BJ (cell line): ENCODE data around the gene CNKSR2. TPM values are rescaled to one million over a fixed set of nuclear protein-coding genes. Genes with fewer than 3 reads are reported as not detected.

Experiments used
- CTCF ChIA-PET: fragments of 350-600 bp; formaldehyde crosslinking; extraction: SDS; loops from one replicate; lab custom pipeline; 2021; ENCODE audit warnings: antibody characterized with exemption, inconsistent platforms; lab: Yijun Ruan, JAX
- POLR2A ChIA-PET: fragments of 300-600 bp; sonication (Branson Sonifier 250); formaldehyde crosslinking; extraction: SDS; loops from one replicate; lab custom pipeline; 2021; ENCODE audit warnings: antibody characterized with exemption; lab: Charles Lee
- DNase-seq: peaks from one replicate; pipeline ENCODE4 v3.0.0-alpha.2; 2011; ENCODE audit warnings: low read depth
- H3K27me3 ChIP-seq: 2 replicates; pipeline ENCODE4 v1.6.0; 2011; ENCODE audit warnings: low read length; ENCODE audit not compliant: control insufficient read depth, insufficient read depth
- H3K36me3 ChIP-seq: 2 replicates; pipeline ENCODE4 v1.5.1; 2011; ENCODE audit warnings: low read length; ENCODE audit not compliant: control insufficient read depth, insufficient read depth
- H3K4me3 ChIP-seq: 2 replicates; pipeline ENCODE4 v1.5.1; 2011; ENCODE audit warnings: low read depth, mild to moderate bottlenecking, control low read depth, low read length
- CTCF ChIP-seq: IDR thresholded peaks from 2 replicates; pipeline ENCODE4 v1.5.1; 2011; ENCODE audit warnings: low read depth, mild to moderate bottlenecking, control low read depth, inconsistent platforms, low read length, moderate library complexity; ENCODE audit not compliant: insufficient read depth
- polyA plus RNA-seq: library from polyadenylated mRNA; depleted of rRNA; stranded (reverse); fragments of >200 nt; gene quantifications from 2 replicates; pipeline ENCODE4 v1.2.3, GENCODE V29; 2011

The CNKSR2 gene
- polyA plus RNA-seq, 1 experiment = 0.32 TPM

DNA sequence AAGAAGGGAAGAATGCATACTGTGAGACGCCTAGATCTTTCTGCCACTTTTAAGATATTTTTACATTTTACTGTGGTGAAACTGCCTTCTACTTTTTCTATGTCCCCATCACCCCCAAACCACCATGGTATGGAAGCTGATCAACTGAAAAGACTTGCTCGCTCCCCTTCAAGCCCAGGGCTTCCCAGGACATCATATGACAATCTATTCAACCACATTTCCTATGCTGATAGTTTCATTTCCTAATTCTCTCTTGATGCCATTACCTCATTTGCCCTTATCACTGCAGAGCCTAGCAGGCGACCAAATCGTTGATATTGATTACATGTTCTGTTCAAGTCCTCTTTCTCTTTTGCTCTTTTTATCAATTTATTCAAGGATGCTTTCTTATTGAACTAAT, 324.1 kb downstream of the CNKSR2 start:
- ChIA-PET CTCF (no interaction called here), POLR2A (no interaction called here)
- H3K4me3 ChIP-seq = no peak overlapping the region

DNA sequence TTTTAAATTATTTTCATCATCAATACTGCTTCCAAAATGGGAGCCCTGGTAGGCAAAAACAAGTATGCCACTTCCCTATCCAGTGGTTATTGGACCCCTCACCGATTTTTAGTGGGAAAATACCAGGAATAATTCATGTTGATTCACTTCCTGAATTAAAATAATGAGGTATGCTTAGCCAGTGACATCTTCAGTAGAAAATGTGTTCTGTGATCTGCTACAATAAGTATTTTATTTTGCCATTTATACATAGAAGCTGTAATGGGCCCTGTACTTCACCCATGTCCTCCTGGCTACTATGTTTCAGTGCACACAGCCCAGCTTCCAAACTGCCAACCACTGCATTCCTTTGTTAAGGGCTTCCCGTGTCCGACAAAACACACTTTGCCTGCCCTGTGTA, 324.9 kb downstream of the CNKSR2 start:
- Histone ChIP-seq H3K36me3 (no peaks in the 10 kb centered on the region), H3K4me3 (no peak overlapping the region), H3K27me3 (no peaks in the 10 kb centered on the region)
- CTCF ChIA-PET = interaction anchor here (1.1 kb wide), 1 partner anchor 26 kb away, joined by 3 read pairs; no protein-coding TSS in a partner anchor
- no peak for DNase-seq
- no peak for TF ChIP-seq CTCF
- POLR2A ChIA-PET = no interaction called here

More for the DNA sequence above, 324.1 kb downstream of the CNKSR2 start:
- no peak for DNase-seq
- Histone ChIP-seq H3K27me3 (no peaks in the 10 kb centered on the region), H3K36me3 (no peaks in the 10 kb centered on the region)
- no peak for TF ChIP-seq CTCF

- no peaks in the 10 kb centered on the region for H3K27me3 ChIP-seq
- H3K36me3 ChIP-seq = no peaks in the 10 kb centered on the region
- no peak overlapping the region for H3K4me3 ChIP-seq
- TF ChIP-seq CTCF = no peak
- ChIA-PET CTCF (interaction anchor here (1.1 kb wide), 1 partner anchor 25 kb away, joined by 3 read pairs; no protein-coding TSS in a partner anchor), POLR2A (no interaction called here)
- no peak for DNase-seq
These were observed 326.1 kb downstream of the CNKSR2 start for GRCh38 chrX:21700275-21700674.

DNA sequence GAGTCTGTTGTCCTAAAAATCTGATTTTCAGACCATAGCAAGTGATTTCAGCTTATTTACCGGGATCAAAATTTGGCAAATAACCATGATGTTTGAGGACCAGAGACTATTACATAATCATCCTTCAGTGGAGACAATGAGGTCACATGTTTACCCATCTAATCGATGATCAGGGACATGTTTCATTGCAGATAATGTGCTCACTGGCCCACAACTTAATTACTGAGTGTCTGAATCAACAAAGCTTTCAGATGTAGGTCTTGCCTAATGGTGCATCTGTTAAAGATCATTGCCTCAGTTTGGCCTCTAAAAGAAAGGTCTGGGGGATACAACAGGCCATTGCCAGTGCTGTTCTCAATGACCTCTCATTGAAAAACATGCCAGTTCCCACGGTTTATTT, 326.7 kb downstream of the CNKSR2 start:
- POLR2A ChIA-PET = interaction anchor here (0.5 kb wide), 1 partner anchor 9 kb away, joined by 3 read pairs; no protein-coding TSS in a partner anchor
- no peak for TF ChIP-seq CTCF

GRCh38 chrX:21702725-21703124, 328.5 kb downstream of the CNKSR2 start:
- POLR2A ChIA-PET = no interaction called here
- DNase-seq = no peak
- CTCF ChIA-PET = no interaction called here
- H3K4me3 ChIP-seq = no peak overlapping the region
- H3K27me3 ChIP-seq = no peaks in the 10 kb centered on the region
- no peak for TF ChIP-seq CTCF
- H3K36me3 ChIP-seq = no peaks in the 10 kb centered on the region

More for the DNA sequence above, 326.7 kb downstream of the CNKSR2 start:
- no peak overlapping the region for H3K4me3 ChIP-seq
- no peaks in the 10 kb centered on the region for H3K27me3 ChIP-seq
- DNase-seq = no peak
- H3K36me3 ChIP-seq = no peaks in the 10 kb centered on the region
- CTCF ChIA-PET = no interaction called here
